ENCODE data around the gene CREB5. TPM values are rescaled to one million over a fixed set of nuclear protein-coding genes. Genes with fewer than 3 reads are reported as not detected.

CREB5 gene
- polyA plus RNA-seq, 1 donor from 2014 or later = 3.7 TPM

DNA sequence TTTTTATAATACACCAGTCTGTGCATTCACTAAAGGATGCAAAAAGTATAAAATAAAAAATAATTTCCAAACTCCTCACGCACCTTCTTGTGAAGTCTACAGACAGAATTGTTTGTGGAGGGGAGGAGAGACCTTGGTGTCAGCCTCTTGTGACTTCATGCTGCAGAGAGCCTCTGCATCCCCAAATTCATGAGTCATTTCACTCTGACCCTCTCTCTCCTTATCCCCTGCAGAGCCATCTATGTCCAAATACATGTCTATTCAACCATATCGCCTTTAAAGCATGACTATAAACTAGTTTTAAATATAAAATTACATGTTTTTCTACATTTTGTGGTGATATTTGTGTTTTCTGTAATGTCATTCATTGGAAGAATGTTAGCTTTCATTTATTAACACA lies 6.0 kb downstream of the CREB5 start:
- H3K4me2 ChIP-seq (ENCODE audit: low read length) = no peak overlapping the region
- no peaks in the 10 kb centered on the region for H3K9me2 ChIP-seq (ENCODE audit: insufficient read depth, low read length)
- no peak overlapping the region for H2AFZ ChIP-seq (ENCODE audit: low read depth, low read length)
- H3K9ac ChIP-seq (ENCODE audit: low read length) = no peak overlapping the region
- no peaks in the 10 kb centered on the region for H4K20me1 ChIP-seq (ENCODE audit: insufficient read depth)
- H3K27me3 ChIP-seq (ENCODE audit: insufficient read depth, low read depth, low read length) = no peaks in the 10 kb centered on the region
- no peak overlapping the region for H3K27ac ChIP-seq (ENCODE audit: low read length)
- no peaks in the 10 kb centered on the region for H3K36me3 ChIP-seq (ENCODE audit: insufficient read depth, low read length)
- H3F3A ChIP-seq (ENCODE audit: insufficient read depth, low read length, poor library complexity, severe bottlenecking) = no peaks in the 10 kb centered on the region
- TF ChIP-seq POLR2AphosphoS5 (IDR thresholded peaks at IDR 0.05) = no peak
- TF ChIP-seq SMC3 (conservative IDR thresholded peaks at IDR 0.05; ENCODE audit: poor library complexity) = no peak
- TF ChIP-seq, protein P1, sequence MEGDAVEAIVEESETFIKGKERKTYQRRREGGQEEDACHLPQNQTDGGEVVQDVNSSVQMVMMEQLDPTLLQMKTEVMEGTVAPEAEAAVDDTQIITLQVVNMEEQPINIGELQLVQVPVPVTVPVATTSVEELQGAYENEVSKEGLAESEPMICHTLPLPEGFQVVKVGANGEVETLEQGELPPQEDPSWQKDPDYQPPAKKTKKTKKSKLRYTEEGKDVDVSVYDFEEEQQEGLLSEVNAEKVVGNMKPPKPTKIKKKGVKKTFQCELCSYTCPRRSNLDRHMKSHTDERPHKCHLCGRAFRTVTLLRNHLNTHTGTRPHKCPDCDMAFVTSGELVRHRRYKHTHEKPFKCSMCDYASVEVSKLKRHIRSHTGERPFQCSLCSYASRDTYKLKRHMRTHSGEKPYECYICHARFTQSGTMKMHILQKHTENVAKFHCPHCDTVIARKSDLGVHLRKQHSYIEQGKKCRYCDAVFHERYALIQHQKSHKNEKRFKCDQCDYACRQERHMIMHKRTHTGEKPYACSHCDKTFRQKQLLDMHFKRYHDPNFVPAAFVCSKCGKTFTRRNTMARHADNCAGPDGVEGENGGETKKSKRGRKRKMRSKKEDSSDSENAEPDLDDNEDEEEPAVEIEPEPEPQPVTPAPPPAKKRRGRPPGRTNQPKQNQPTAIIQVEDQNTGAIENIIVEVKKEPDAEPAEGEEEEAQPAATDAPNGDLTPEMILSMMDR (IDR thresholded peaks at IDR 0.05; ENCODE audit: poor library complexity, severe bottlenecking) = no peak
- TF ChIP-seq EZH2 (IDR thresholded peaks at IDR 0.05; ENCODE audit: borderline replicate concordance, insufficient read depth, low read length, poor library complexity, severe bottlenecking) = no peak
- no peak for TF ChIP-seq EP300 (conservative IDR thresholded peaks at IDR 0.05; ENCODE audit: poor library complexity, severe bottlenecking)
- no peak for TF ChIP-seq RAD21 (conservative IDR thresholded peaks at IDR 0.05)
- no peak for TF ChIP-seq MXI1 (conservative IDR thresholded peaks at IDR 0.05; ENCODE audit: poor library complexity, severe bottlenecking)
- no peak for TF ChIP-seq TAF1 (IDR thresholded peaks at IDR 0.05; ENCODE audit: low read depth)
- TF ChIP-seq, protein P2, sequence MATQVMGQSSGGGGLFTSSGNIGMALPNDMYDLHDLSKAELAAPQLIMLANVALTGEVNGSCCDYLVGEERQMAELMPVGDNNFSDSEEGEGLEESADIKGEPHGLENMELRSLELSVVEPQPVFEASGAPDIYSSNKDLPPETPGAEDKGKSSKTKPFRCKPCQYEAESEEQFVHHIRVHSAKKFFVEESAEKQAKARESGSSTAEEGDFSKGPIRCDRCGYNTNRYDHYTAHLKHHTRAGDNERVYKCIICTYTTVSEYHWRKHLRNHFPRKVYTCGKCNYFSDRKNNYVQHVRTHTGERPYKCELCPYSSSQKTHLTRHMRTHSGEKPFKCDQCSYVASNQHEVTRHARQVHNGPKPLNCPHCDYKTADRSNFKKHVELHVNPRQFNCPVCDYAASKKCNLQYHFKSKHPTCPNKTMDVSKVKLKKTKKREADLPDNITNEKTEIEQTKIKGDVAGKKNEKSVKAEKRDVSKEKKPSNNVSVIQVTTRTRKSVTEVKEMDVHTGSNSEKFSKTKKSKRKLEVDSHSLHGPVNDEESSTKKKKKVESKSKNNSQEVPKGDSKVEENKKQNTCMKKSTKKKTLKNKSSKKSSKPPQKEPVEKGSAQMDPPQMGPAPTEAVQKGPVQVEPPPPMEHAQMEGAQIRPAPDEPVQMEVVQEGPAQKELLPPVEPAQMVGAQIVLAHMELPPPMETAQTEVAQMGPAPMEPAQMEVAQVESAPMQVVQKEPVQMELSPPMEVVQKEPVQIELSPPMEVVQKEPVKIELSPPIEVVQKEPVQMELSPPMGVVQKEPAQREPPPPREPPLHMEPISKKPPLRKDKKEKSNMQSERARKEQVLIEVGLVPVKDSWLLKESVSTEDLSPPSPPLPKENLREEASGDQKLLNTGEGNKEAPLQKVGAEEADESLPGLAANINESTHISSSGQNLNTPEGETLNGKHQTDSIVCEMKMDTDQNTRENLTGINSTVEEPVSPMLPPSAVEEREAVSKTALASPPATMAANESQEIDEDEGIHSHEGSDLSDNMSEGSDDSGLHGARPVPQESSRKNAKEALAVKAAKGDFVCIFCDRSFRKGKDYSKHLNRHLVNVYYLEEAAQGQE (IDR thresholded peaks at IDR 0.05; ENCODE audit: borderline replicate concordance) = no peak
- no peak overlapping the region for H3K4me3 ChIP-seq (ENCODE audit: low read length)
- H3K9me3 ChIP-seq (ENCODE audit: low read length) = no peaks in the 10 kb centered on the region
- H3K79me2 ChIP-seq (replicated peaks; ENCODE audit: insufficient read depth, low read length) = peaks cover 69% of the 10 kb centered on the region

DNA sequence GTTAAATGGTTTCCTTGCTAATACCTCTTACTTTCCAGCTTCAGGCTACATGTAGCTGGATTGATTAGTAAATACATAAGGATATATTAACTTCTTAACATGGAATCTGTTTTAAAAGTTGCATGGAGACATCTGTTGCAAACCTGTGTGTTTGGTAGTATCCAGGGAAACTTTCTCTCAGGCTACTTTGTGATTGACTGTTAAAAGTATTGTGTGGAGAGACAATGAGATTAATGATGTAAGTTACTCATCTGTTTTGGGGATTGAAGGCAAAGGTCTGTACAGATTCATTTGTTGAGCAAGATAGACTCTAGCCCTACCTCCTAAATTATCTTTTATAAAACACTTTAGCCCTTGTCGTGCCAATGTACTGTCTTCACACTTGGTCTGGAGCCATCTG lies 6.6 kb downstream of the CREB5 start:
- Histone ChIP-seq H3K4me2 (ENCODE audit: low read length) (no peak overlapping the region), H3F3A (ENCODE audit: insufficient read depth, low read length, poor library complexity, severe bottlenecking) (no peaks in the 10 kb centered on the region), H3K4me3 (ENCODE audit: low read length) (no peak overlapping the region), H3K79me2 (replicated peaks; ENCODE audit: insufficient read depth, low read length) (peaks cover 64% of the 10 kb centered on the region), H3K9ac (ENCODE audit: low read length) (no peak overlapping the region), H3K36me3 (ENCODE audit: insufficient read depth, low read length) (no peaks in the 10 kb centered on the region), H3K27me3 (ENCODE audit: insufficient read depth, low read depth, low read length) (no peaks in the 10 kb centered on the region), H3K27ac (ENCODE audit: low read length) (no peak overlapping the region), H4K20me1 (ENCODE audit: insufficient read depth) (no peaks in the 10 kb centered on the region), H2AFZ (ENCODE audit: low read depth, low read length) (no peak overlapping the region), H3K9me3 (ENCODE audit: low read length) (no peaks in the 10 kb centered on the region), H3K9me2 (ENCODE audit: insufficient read depth, low read length) (no peaks in the 10 kb centered on the region)
- no peak for TF ChIP-seq POLR2AphosphoS5 (IDR thresholded peaks at IDR 0.05)
- no peak for TF ChIP-seq EZH2 (IDR thresholded peaks at IDR 0.05; ENCODE audit: borderline replicate concordance, insufficient read depth, low read length, poor library complexity, severe bottlenecking)
- no peak for TF ChIP-seq MXI1 (conservative IDR thresholded peaks at IDR 0.05; ENCODE audit: poor library complexity, severe bottlenecking)
- TF ChIP-seq TAF1 (IDR thresholded peaks at IDR 0.05; ENCODE audit: low read depth) = no peak
- no peak for TF ChIP-seq SMC3 (conservative IDR thresholded peaks at IDR 0.05; ENCODE audit: poor library complexity)
